GM18519 (cell line): ENCODE data around the gene PCDHB16.
"Not testable (repeated sequence)": the region's sequence is repeated elsewhere in the genome, so short reads cannot be mapped to it uniquely, and the experiment has no call there.

Source experiments
- ATAC-seq: cut with Tn5 transposase; IDR thresholded peaks from one replicate; pipeline ENCODE4 v1.9.1; 2021; ENCODE audit warnings: mild to moderate bottlenecking, moderate library complexity; ENCODE audit not compliant: unreplicated experiment, low FRiP score

The PCDHB16 gene

GRCh38 chr5:141224844-141225243, 42.7 kb downstream of the PCDHB16 start:
- not testable (repeated sequence) for ATAC-seq

GRCh38 chr5:141225421-141225820, 43.2 kb downstream of the PCDHB16 start:
- not testable (repeated sequence) for ATAC-seq

DNA sequence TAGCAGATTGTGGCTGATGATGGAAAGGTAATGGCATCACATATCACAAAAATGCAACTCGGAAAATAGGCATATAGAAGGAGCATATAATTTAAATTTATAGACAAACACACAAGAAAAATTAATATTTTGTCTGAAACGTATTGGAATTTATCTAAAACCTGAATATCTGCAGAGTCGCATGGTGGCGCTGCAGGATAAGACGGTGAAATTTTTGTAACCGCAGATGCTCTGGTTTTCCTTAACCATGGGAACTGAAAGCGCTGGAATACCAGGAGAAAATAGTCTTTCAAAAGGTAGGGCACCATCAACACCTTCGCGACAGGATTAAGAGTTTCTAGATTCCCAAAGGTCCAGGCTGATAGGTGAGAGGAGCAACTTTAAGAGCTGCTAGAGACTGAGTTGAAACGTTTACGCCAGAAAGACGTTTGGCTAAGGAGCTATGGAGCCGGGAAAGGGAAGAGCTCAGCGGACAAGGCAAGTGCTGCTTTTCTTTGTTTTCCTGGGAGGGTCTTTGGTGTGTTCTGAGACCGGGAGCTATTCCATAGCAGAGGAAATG, 52.0 kb downstream of the PCDHB16 start:
- no peak for ATAC-seq
